Effector CD8-positive, alpha-beta T cell (primary cell): ENCODE measurements around the gene BABAM2.

Experiments used
- DNase-seq: peaks from one replicate; lab custom pipeline; 2025; lab: John Stamatoyannopoulos, UW

BABAM2 gene

GRCh38 chr2:28344756-28345373 is 454.3 kb downstream of the BABAM2 start:
- DNase-seq = no peak

GRCh38 chr2:28345619-28346018 is 455.1 kb downstream of the BABAM2 start:
- DNase-seq = no peak

- DNase-seq = no peak
Measured at GRCh38 chr2:28346587-28346986, 456.1 kb downstream of the BABAM2 start.

- no peak for DNase-seq
Measured at GRCh38 chr2:28347193-28347592, 456.7 kb downstream of the BABAM2 start.

GRCh38 chr2:28347596-28347995 is 457.1 kb downstream of the BABAM2 start:
- DNase-seq = no peak

GRCh38 chr2:28348149-28348567 is 457.6 kb downstream of the BABAM2 start:
- peak; percentile 17 for DNase-seq

GRCh38 chr2:28348921-28349320 is 458.4 kb downstream of the BABAM2 start:
- no peak for DNase-seq

GRCh38 chr2:28349546-28350165 is 459.1 kb downstream of the BABAM2 start:
- DNase-seq = no peak

GRCh38 chr2:28350196-28350595 is 459.7 kb downstream of the BABAM2 start:
- DNase-seq = no peak

GRCh38 chr2:28350791-28351285 is 460.3 kb downstream of the BABAM2 start:
- DNase-seq = no peak

- DNase-seq = no peak
Measured at GRCh38 chr2:28351621-28352020, 461.1 kb downstream of the BABAM2 start.

- DNase-seq = no peak
Measured at GRCh38 chr2:28352104-28352503, 461.6 kb downstream of the BABAM2 start.

- DNase-seq = no peak
Measured at GRCh38 chr2:28352610-28353195, 462.2 kb downstream of the BABAM2 start.

- DNase-seq = no peak
Measured at GRCh38 chr2:28354920-28355520, 464.5 kb downstream of the BABAM2 start.

GRCh38 chr2:28355521-28356094 is 465.1 kb downstream of the BABAM2 start:
- no peak for DNase-seq

GRCh38 chr2:28356095-28356911 is 465.8 kb downstream of the BABAM2 start:
- no peak for DNase-seq

- DNase-seq = no peak
Measured at GRCh38 chr2:28357055-28357454, 466.5 kb downstream of the BABAM2 start.

- DNase-seq = no peak
Measured at GRCh38 chr2:28357948-28358667, 467.6 kb downstream of the BABAM2 start.

GRCh38 chr2:28358668-28359201 is 468.2 kb downstream of the BABAM2 start:
- DNase-seq = no peak

- peak; percentile 45 for DNase-seq
Measured at GRCh38 chr2:28359222-28360057, 468.9 kb downstream of the BABAM2 start.
